Measurements from ENCODE around the gene HMGCR. TPM values are rescaled to one million over a fixed set of nuclear protein-coding genes. Genes with fewer than 3 reads are reported as not detected.

The HMGCR gene
- total and polyA plus RNA-seq, 2 of the 8 experiments (the other 6 are each of a cell fraction or from before 2014, with no cell fraction given), result 45.8 to 199 TPM

DNA sequence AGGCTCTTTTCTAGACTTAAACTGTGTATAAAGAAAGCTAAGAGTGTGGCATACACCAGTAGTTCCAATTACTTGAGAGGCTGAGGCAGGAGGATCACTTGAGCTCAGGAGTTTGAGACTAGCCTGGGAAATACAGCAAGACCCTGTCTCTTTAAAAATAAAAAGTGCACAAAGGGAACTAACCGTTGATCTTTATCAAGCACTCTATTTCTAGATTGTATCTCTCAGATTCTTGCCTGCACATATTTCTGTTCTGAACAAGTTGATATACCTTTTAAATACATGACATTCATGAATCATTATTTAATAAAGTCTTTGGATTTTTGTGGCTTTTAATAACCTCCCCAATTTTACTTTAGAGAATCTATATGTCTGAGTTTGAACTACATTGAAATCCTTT lies 47.2 kb downstream of the HMGCR start:
- CTCF ChIA-PET (ENCODE audit: partially characterized antibody), result no interaction called here
- no peak overlapping the region for H2AK5ac ChIP-seq (ENCODE audit: low read depth, low read length)
- no peak for FAIRE-seq
- H3K9ac ChIP-seq (replicated peaks in 1 of 4; ENCODE audit: extremely low read depth in 1 of 4, low read depth in 3 of 4, low read length in 3 of 4), result no peak overlapping the region
- no peak overlapping the region for H2BK12ac ChIP-seq (ENCODE audit: low read depth, low read length)
- no peak overlapping the region for H2AFZ ChIP-seq (ENCODE audit: low read length)
- H3K23me2 ChIP-seq (ENCODE audit: low read depth, low read length), result no peaks in the 10 kb centered on the region
- POLR2A ChIA-PET (ENCODE audit: partially characterized antibody), result no interaction called here
- H3K4me3 ChIP-seq (ENCODE audit: extremely low read depth in 1 of 4, insufficient read depth in 2 of 4, low read depth in 3 of 4, low read length in 4 of 4), result no peak overlapping the region
- peaks cover 0 to 1% (median 0%) of the 10 kb centered on the region in 4 experiments; a peak in 1 of 7 replicates for H3K27me3 ChIP-seq (replicated peaks in 1 of 4; ENCODE audit: control insufficient read depth in 3 of 4, extremely low read depth in 1 of 4, insufficient read depth in 3 of 4, low read length in 3 of 4)
- no peak overlapping the region for H3K27ac ChIP-seq (ENCODE audit: low read depth, low read length)
- H4K20me1 ChIP-seq (replicated peaks in 1 of 2; ENCODE audit: control insufficient read depth in 1 of 2, insufficient read depth in 2 of 2, low read length in 2 of 2), result no peaks in the 10 kb centered on the region
- H3K9me3 ChIP-seq (ENCODE audit: insufficient read depth in 2 of 2, low read depth in 1 of 2, low read length in 1 of 2), result no peaks in the 10 kb centered on the region
- no peaks in the 10 kb centered on the region for H3K79me2 ChIP-seq (ENCODE audit: control insufficient read depth in 1 of 2, insufficient read depth in 2 of 2, low read length in 2 of 2)
- no peaks in the 10 kb centered on the region for H3K4me1 ChIP-seq (replicated peaks in 1 of 4; ENCODE audit: control insufficient read depth in 3 of 4, insufficient read depth in 4 of 4, low read length in 3 of 4)
- H2BK15ac ChIP-seq (ENCODE audit: low read length), result no peak overlapping the region
- H3K4ac ChIP-seq (replicated peaks; ENCODE audit: insufficient read length, low read depth, low read length), result no peak overlapping the region
- no peak overlapping the region for H2BK20ac ChIP-seq (ENCODE audit: low read length)
- H3K56ac ChIP-seq (replicated peaks; ENCODE audit: insufficient read length, low read depth, low read length), result no peak overlapping the region
- DNase-seq (ENCODE audit: low read depth in 1 of 2, low spot score in 2 of 2), result no peak
- H3K36me3 ChIP-seq (ENCODE audit: control insufficient read depth in 2 of 4, insufficient read depth in 4 of 4, low read length in 3 of 4), result peaks cover 0 to 36% (median 6%) of the 10 kb centered on the region in 4 experiments; a peak in 5 of 8 replicates
- no peaks in the 10 kb centered on the region for H3K79me1 ChIP-seq (ENCODE audit: low read depth, low read length)
- WGBS, 2 experiments (ENCODE audit: extremely low coverage in 1 of 2, insufficient coverage in 1 of 2, insufficient read length in 1 of 2, insufficient replicate concordance in 2 of 2, low coverage in 1 of 2, low lambda C conversion rate in 2 of 2, missing lambda C conversion rate in 1 of 2), result 83% methylated on average over 1 of the region's 1 CpG; no CpG with 5 or more reads in 1 of the 2 experiments
- no peak overlapping the region for H4K5ac ChIP-seq (ENCODE audit: insufficient read length, low read depth, low read length)
- H4K8ac ChIP-seq (ENCODE audit: extremely low read depth, insufficient read depth, low read length), result no peak overlapping the region
- no peak overlapping the region for H3K14ac ChIP-seq (ENCODE audit: insufficient read length)
- no peak overlapping the region for H2BK120ac ChIP-seq (replicated peaks; ENCODE audit: low read depth, low read length)
- no peak overlapping the region for H3K23ac ChIP-seq (ENCODE audit: insufficient read length)
- H4K91ac ChIP-seq (replicated peaks; ENCODE audit: insufficient read length, low read length), result no peak overlapping the region
- no peak overlapping the region for H3K4me2 ChIP-seq (ENCODE audit: insufficient read depth in 1 of 2, low read depth in 2 of 2, low read length in 2 of 2)
- no peak overlapping the region for H2BK5ac ChIP-seq (ENCODE audit: low read depth, low read length)
- H3K18ac ChIP-seq (ENCODE audit: extremely low read depth, low read length), result no peak overlapping the region
- TF ChIP-seq EZH2 (IDR thresholded peaks at IDR 0.05; ENCODE audit: low read depth, low read length, severe bottlenecking) (no peak), RXRA (IDR thresholded peaks at IDR 0.05; ENCODE audit: insufficient read depth, low read depth, low read length) (no peak), CEBPB (IDR thresholded peaks at IDR 0.05; ENCODE audit: low read depth, low read length) (no peak), SIRT6 (IDR thresholded peaks at IDR 0.05; ENCODE audit: low read length) (no peak), SP2 (IDR thresholded peaks at IDR 0.05; ENCODE audit: low read length) (no peak), JUND (IDR thresholded peaks at IDR 0.05; ENCODE audit: low read length) (no peak), ASH2L (IDR thresholded peaks at IDR 0.05; ENCODE audit: low read length) (no peak), TBP (IDR thresholded peaks at IDR 0.05; ENCODE audit: low read depth, low read length) (no peak), CHD1 (IDR thresholded peaks at IDR 0.05; ENCODE audit: low read depth, low read length) (no peak), NRF1 (IDR thresholded peaks at IDR 0.05; ENCODE audit: low read depth, low read length) (no peak), KDM5A (IDR thresholded peaks at IDR 0.05; ENCODE audit: low read length) (no peak), KDM4A (IDR thresholded peaks at IDR 0.05; ENCODE audit: low read depth, low read length, severe bottlenecking) (no peak)
- TF ChIP-seq, protein P1, sequence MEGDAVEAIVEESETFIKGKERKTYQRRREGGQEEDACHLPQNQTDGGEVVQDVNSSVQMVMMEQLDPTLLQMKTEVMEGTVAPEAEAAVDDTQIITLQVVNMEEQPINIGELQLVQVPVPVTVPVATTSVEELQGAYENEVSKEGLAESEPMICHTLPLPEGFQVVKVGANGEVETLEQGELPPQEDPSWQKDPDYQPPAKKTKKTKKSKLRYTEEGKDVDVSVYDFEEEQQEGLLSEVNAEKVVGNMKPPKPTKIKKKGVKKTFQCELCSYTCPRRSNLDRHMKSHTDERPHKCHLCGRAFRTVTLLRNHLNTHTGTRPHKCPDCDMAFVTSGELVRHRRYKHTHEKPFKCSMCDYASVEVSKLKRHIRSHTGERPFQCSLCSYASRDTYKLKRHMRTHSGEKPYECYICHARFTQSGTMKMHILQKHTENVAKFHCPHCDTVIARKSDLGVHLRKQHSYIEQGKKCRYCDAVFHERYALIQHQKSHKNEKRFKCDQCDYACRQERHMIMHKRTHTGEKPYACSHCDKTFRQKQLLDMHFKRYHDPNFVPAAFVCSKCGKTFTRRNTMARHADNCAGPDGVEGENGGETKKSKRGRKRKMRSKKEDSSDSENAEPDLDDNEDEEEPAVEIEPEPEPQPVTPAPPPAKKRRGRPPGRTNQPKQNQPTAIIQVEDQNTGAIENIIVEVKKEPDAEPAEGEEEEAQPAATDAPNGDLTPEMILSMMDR (IDR thresholded peaks at IDR 0.05; ENCODE audit: control extremely low read depth in 1 of 3, insufficient read depth in 1 of 3, low read depth in 1 of 3, low read length in 3 of 3), result no peak
